NCI-H1092 treated with DMSO at 0.1 percent for 48 hours (cell line): ENCODE measurements around the gene TMEM39B.
A peak's percentile ranks its signal among the peaks of the same experiment; 100 is the strongest.
"Not testable (repeated sequence)": the region's sequence is repeated elsewhere in the genome, so short reads cannot be mapped to it uniquely, and the experiment has no call there.

Experiments
- DNase-seq: peaks from one replicate; lab custom pipeline; 2025; lab: John Stamatoyannopoulos, UW

TMEM39B gene

GRCh38 chr1:32071758-32072621 lies 749 bp upstream of the TMEM39B start:
- peak; percentile 47 for DNase-seq

GRCh38 chr1:32073299-32074229 lies 825 bp downstream of the TMEM39B start:
- peak; percentile 96 for DNase-seq

- no peak for DNase-seq
These were observed 2.1 kb downstream of the TMEM39B start for GRCh38 chr1:32074841-32075240.

- no peak for DNase-seq
These were observed 4.7 kb downstream of the TMEM39B start for GRCh38 chr1:32077451-32077850.

GRCh38 chr1:32082022-32082421 lies 9.3 kb downstream of the TMEM39B start:
- no peak for DNase-seq

GRCh38 chr1:32086381-32086780 lies 13.6 kb downstream of the TMEM39B start:
- DNase-seq, result not testable (repeated sequence)

- DNase-seq, result no peak
These were observed 18.4 kb downstream of the TMEM39B start for GRCh38 chr1:32091176-32091575.

- DNase-seq, result no peak
These were observed 18.9 kb downstream of the TMEM39B start for GRCh38 chr1:32091591-32091990.

GRCh38 chr1:32094746-32095521 lies 22.2 kb downstream of the TMEM39B start:
- no peak for DNase-seq

- no peak for DNase-seq
These were observed 26.7 kb downstream of the TMEM39B start for GRCh38 chr1:32099426-32099825.

- DNase-seq, result no peak
These were observed 27.6 kb downstream of the TMEM39B start for GRCh38 chr1:32100359-32100758.

GRCh38 chr1:32100807-32101708 lies 28.3 kb downstream of the TMEM39B start:
- no peak for DNase-seq

- no peak for DNase-seq
These were observed 31.4 kb downstream of the TMEM39B start for GRCh38 chr1:32104127-32104526.

GRCh38 chr1:32105338-32105737 lies 32.6 kb downstream of the TMEM39B start:
- no peak for DNase-seq

- DNase-seq, result no peak
These were observed 34.0 kb downstream of the TMEM39B start for GRCh38 chr1:32106663-32107275.

- DNase-seq, result peak; percentile 98
These were observed 35.3 kb downstream of the TMEM39B start, which contains the start of gene KPNA6 for GRCh38 chr1:32107742-32108661. Gene KPNA6 (plus strand): TSS chr1:32108056. CDS start chr1:32108131, 75 bp downstream.

- DNase-seq, result no peak
These were observed 38.4 kb downstream of the TMEM39B start for GRCh38 chr1:32111040-32111623.

- no peak for DNase-seq
These were observed 39.0 kb downstream of the TMEM39B start for GRCh38 chr1:32111789-32112188.
